Measurements from ENCODE around the gene AP1S1. TPM values are rescaled to one million over a fixed set of nuclear protein-coding genes. Genes with fewer than 3 reads are reported as not detected.

AP1S1 gene
- total and polyA plus RNA-seq, 2 of the 13 experiments (the other 11 are each of a cell fraction or from before 2014, with no cell fraction given), result 57.5 to 68.1 TPM

DNA sequence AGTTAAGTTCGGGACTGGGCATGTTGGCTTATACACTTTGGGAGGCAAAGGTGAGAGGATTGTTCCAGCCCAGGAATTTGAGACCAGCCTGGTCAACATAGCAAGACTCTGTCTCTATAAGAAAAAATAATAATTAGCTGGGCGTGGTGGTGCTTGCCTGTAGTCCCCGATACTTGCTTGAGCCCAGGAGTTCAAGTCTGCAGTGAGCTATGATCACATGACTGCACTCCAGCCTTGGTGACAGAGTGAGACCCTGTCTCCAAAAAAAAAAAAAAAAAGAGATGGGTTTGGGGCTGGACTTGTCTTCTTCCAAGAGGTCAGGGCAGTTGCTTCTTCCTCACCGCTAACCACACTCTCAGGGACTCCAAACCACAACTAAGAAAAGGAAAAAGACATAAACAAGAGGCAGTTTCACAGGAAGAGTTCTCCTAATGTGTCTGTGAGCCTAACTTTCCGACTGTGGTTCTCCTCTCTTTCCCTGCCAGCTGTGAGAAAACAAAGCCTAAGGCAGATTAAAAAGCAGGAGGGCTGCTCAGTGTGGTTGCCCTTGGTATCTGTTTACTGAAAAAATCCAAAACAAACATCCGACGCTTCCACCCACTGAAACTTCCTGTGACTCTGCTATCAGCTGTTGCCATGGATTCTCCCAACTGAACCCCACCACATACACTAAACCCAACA lies 29.8 kb upstream of the AP1S1 start (continued):
- peak; percentile 40; the same call in 1 of the 2 replicates for TF ChIP-seq ELF1 (CRISPR knock-in tag; IDR thresholded peaks at IDR 0.05)
- no peak for TF ChIP-seq ZNF496 (CRISPR knock-in tag; IDR thresholded peaks at IDR 0.05; ENCODE audit: insufficient replicate concordance)
- no peak for TF ChIP-seq RFXANK (CRISPR knock-in tag; IDR thresholded peaks at IDR 0.05)
- no peak for TF ChIP-seq HMG20B (CRISPR knock-in tag; conservative IDR thresholded peaks at IDR 0.05)
- no peak; the same call in 1 of the 2 replicates for TF ChIP-seq PHF21A (CRISPR knock-in tag; IDR thresholded peaks at IDR 0.05)
- TF ChIP-seq RNF2 (conservative IDR thresholded peaks at IDR 0.05; ENCODE audit: low read depth), result no peak
- TF ChIP-seq, protein P1, sequence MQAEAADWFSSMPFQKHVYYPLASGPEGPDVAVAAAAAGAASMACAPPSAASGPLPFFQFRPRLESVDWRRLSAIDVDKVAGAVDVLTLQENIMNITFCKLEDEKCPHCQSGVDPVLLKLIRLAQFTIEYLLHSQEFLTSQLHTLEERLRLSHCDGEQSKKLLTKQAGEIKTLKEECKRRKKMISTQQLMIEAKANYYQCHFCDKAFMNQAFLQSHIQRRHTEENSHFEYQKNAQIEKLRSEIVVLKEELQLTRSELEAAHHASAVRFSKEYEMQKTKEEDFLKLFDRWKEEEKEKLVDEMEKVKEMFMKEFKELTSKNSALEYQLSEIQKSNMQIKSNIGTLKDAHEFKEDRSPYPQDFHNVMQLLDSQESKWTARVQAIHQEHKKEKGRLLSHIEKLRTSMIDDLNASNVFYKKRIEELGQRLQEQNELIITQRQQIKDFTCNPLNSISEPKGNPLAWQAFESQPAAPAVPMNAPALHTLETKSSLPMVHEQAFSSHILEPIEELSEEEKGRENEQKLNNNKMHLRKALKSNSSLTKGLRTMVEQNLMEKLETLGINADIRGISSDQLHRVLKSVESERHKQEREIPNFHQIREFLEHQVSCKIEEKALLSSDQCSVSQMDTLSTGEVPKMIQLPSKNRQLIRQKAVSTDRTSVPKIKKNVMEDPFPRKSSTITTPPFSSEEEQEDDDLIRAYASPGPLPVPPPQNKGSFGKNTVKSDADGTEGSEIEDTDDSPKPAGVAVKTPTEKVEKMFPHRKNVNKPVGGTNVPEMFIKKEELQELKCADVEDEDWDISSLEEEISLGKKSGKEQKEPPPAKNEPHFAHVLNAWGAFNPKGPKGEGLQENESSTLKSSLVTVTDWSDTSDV (CRISPR knock-in tag; IDR thresholded peaks at IDR 0.05), result no peak
- no peak for TF ChIP-seq SNAI1 (CRISPR knock-in tag; IDR thresholded peaks at IDR 0.05; ENCODE audit: borderline replicate concordance)
- TF ChIP-seq BHLHE40 (IDR thresholded peaks at IDR 0.05; ENCODE audit: low read length), result no peak
- no peak for TF ChIP-seq MTA1 (CRISPR knock-in tag; IDR thresholded peaks at IDR 0.05; ENCODE audit: borderline replicate concordance)
- TF ChIP-seq, protein P2, sequence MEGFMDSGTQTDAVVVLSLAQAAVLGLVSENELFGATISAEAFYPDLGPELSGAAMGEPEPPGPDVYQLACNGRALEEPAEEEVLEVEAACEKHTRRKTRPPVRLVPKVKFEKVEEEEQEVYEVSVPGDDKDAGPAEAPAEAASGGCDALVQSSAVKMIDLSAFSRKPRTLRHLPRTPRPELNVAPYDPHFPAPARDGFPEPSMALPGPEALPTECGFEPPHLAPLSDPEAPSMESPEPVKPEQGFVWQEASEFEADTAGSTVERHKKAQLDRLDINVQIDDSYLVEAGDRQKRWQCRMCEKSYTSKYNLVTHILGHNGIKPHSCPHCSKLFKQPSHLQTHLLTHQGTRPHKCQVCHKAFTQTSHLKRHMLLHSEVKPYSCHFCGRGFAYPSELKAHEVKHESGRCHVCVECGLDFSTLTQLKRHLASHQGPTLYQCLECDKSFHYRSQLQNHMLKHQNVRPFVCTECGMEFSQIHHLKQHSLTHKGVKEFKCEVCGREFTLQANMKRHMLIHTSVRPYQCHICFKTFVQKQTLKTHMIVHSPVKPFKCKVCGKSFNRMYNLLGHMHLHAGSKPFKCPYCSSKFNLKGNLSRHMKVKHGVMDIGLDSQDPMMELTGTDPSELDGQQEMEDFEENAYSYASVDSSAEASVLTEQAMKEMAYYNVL (CRISPR knock-in tag; IDR thresholded peaks at IDR 0.05; ENCODE audit: borderline replicate concordance), result peak; percentile 38; the same call in 1 of the 2 replicates
- TF ChIP-seq ZNF501 (CRISPR knock-in tag; IDR thresholded peaks at IDR 0.05), result no peak
- TF ChIP-seq ELF3 (CRISPR knock-in tag; IDR thresholded peaks at IDR 0.05), result peak; percentile 90
- no peak for TF ChIP-seq NFE2L1 (CRISPR knock-in tag; IDR thresholded peaks at IDR 0.05; ENCODE audit: borderline replicate concordance)
- TF ChIP-seq TBP (CRISPR knock-in tag; IDR thresholded peaks at IDR 0.05), result no peak
- TF ChIP-seq FOXC1 (CRISPR knock-in tag; IDR thresholded peaks at IDR 0.05; ENCODE audit: borderline replicate concordance), result no peak
- no peak for TF ChIP-seq HCFC1 (IDR thresholded peaks at IDR 0.05; ENCODE audit: low read depth, low read length)
- no peak for TF ChIP-seq REL (CRISPR knock-in tag; conservative IDR thresholded peaks at IDR 0.05)
- TF ChIP-seq JARID2 (CRISPR knock-in tag; IDR thresholded peaks at IDR 0.05; ENCODE audit: insufficient replicate concordance), result no peak
- TF ChIP-seq, protein P3, sequence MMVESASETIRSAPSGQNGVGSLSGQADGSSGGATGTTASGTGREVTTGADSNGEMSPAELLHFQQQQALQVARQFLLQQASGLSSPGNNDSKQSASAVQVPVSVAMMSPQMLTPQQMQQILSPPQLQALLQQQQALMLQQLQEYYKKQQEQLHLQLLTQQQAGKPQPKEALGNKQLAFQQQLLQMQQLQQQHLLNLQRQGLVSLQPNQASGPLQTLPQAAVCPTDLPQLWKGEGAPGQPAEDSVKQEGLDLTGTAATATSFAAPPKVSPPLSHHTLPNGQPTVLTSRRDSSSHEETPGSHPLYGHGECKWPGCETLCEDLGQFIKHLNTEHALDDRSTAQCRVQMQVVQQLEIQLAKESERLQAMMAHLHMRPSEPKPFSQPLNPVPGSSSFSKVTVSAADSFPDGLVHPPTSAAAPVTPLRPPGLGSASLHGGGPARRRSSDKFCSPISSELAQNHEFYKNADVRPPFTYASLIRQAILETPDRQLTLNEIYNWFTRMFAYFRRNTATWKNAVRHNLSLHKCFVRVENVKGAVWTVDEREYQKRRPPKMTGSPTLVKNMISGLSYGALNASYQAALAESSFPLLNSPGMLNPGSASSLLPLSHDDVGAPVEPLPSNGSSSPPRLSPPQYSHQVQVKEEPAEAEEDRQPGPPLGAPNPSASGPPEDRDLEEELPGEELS (CRISPR knock-in tag; IDR thresholded peaks at IDR 0.05), result peak; percentile 96
- TF ChIP-seq TGIF2 (CRISPR knock-in tag; IDR thresholded peaks at IDR 0.05), result peak; percentile 40; the same call in 1 of the 2 replicates
- TF ChIP-seq, protein P4, sequence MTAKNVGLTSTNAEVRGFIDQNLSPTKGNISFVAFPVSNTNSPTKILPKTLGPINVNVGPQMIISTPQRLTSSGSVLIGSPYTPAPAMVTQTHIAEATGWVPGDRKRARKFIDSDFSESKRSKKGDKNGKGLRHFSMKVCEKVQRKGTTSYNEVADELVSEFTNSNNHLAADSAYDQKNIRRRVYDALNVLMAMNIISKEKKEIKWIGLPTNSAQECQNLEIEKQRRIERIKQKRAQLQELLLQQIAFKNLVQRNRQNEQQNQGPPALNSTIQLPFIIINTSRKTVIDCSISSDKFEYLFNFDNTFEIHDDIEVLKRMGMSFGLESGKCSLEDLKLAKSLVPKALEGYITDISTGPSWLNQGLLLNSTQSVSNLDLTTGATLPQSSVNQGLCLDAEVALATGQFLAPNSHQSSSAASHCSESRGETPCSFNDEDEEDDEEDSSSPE (CRISPR knock-in tag; IDR thresholded peaks at IDR 0.05), result no peak
- no peak for TF ChIP-seq CHD2 (IDR thresholded peaks at IDR 0.05; ENCODE audit: low read depth, low read length)

All from HepG2 (cell line).